ENCODE results near the gene MIR17HG.

DNA sequence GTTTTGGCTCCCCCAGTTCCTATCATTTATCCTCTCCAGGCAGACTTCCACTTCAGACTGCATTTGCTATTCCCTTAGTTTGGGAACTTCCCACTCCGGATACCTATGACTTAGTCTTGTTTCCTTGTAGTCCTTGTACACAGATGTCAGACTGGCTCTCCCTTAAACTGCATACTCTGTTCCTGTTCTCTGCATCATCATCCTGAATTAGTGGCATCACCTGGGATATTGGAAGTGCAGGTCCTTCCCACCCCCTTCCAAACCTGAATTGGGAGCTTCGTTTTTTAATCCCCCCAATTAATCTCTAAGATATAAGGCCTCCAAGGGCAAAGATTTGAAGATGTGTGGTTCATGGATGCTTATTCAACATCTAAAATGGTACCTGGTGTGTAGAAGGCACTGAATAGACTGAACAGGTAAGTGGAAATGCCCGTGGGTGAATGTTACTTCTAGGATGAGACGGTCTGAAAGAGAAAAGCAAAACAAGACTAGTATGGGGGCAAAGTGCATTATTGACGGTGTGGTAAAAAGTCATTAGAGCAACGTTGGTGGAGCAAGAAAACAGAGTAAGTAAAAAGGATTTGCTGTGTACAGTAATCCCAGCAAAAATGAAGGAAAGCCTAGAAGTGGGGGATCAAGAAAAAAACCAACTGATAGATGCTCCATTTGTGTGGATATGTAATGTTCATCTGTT, 9.6 kb downstream of the MIR17HG start:
- TF ChIP-seq POLR2A (IDR thresholded peaks at IDR 0.05), result no peak
- TF ChIP-seq, protein P1, sequence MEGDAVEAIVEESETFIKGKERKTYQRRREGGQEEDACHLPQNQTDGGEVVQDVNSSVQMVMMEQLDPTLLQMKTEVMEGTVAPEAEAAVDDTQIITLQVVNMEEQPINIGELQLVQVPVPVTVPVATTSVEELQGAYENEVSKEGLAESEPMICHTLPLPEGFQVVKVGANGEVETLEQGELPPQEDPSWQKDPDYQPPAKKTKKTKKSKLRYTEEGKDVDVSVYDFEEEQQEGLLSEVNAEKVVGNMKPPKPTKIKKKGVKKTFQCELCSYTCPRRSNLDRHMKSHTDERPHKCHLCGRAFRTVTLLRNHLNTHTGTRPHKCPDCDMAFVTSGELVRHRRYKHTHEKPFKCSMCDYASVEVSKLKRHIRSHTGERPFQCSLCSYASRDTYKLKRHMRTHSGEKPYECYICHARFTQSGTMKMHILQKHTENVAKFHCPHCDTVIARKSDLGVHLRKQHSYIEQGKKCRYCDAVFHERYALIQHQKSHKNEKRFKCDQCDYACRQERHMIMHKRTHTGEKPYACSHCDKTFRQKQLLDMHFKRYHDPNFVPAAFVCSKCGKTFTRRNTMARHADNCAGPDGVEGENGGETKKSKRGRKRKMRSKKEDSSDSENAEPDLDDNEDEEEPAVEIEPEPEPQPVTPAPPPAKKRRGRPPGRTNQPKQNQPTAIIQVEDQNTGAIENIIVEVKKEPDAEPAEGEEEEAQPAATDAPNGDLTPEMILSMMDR (IDR thresholded peaks at IDR 0.05), result no peak
